Measurements from ENCODE around the gene SLC7A7.
"Not testable (repeated sequence)": the region's sequence is repeated elsewhere in the genome, so short reads cannot be mapped to it uniquely, and the experiment has no call there.

SLC7A7 gene

DNA sequence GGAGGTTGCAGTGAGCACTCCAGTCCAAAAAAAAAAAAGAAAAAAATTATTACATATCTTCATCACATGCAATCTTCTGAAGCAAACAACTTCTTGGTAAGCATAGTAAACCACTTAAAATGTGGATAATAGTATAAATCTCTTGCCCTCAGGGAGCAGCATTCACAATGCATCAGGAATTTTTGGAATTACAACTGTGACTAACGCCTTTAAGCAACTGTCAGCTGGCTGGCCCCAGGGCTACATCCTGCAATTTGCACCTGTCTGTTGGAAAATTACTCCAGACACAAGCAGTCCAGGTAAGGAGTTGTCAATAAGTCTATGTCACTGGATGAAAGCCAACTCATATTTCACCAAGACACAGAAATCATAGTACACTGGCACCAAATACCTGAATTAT, 5.5 kb upstream of the SLC7A7 start:
- peak; percentile 34 for DNase-seq

DNA sequence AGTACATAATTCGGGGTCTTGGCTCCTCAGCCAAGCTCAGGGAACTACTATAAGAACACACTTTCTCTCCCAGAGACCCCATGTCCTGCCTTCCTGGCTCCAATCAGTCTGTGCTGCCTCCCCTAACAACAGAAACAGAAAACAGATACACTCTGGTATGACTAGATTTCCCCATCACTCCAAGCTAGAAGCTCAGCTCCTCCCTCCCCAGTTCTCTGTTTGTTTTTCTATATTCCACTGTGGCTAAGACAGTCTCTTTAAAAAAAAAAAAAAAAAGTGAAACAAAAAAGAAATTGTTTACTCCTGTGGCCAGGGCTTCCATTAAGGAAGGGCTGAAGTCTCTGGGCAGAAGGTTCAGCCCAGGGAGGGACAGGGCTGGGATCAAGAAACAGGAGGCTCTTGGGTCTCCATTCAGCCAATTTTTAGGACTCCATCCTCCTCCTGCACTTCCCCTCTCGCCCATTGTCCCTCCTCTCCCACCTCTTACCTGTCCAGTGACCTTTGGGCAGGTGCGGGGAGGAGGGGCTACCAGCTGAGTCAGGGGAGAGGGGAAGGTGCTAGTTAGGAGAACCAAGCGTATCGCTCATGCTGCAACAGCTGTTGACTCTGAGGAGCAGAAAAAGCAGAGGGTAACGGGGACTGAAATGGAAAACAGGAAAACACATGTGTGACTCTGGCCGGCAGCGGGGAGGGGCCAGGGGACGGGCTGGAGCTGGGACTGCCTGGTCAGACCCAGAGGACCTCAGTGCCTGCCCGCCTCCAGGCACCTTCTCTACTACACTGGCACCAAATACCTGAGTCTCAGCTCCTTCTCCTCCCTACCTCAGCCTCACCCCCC, 4.1 kb upstream of the SLC7A7 start:
- DNase-seq, result peak; percentile 51

DNA sequence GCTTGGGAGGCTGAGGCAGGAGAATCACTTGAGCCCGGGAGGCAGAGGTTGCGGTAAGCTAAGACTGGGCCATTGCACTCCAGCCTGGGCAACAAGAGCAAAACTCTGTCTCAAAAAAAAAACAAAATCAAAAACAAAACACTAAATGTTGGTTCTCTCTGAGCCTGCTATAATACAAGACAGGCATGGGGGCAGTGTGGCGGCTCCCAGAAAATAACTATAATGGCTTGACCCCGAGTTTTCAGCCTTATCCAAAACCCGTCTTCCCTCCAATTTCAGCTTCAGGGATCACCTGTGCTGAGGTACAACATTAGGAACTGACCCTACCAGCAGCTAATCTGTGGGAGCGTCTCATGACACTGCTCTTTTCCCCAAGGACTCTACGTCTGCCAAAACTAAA, 862 bp downstream of the SLC7A7 start:
- no peak for DNase-seq

DNA sequence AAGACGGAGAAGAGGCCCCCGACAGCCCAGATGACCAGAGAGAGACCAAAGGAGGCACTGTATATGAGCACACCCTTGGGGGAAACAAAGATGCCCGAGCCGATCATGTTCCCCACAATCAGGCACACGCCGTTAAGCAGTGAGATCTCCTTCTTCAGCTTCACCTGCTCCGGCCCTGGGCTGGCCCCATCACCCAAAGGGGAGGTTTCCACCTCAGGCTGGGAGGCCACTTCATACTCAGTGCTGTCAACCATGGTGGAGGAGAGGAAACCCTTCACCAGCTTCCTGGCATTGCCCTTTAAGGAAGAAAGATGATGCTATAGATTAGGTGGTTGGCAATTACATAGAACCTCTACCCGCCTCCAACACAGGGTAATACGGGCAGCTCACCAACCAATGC, 2.1 kb downstream of the SLC7A7 start:
- no peak for DNase-seq

DNA sequence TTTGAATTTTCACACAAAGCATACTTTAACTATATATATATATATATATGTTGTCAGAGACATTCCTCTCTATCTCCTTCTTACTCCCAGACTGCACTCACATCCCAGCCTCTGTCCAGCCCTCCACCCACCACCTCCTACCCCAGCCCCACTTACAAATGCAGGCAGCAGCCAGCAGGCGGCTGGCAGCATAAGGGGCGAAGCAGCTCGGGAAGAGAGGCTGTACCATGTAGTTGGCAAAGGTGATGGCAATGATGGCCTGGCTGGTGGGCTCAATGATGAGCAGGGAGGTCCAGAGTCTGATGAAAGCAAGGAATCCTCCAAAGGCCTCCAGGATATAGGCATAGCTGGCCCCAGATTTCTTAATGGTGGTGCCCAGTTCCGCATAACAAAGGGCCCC, 2.5 kb downstream of the SLC7A7 start:
- DNase-seq, result no peak

DNA sequence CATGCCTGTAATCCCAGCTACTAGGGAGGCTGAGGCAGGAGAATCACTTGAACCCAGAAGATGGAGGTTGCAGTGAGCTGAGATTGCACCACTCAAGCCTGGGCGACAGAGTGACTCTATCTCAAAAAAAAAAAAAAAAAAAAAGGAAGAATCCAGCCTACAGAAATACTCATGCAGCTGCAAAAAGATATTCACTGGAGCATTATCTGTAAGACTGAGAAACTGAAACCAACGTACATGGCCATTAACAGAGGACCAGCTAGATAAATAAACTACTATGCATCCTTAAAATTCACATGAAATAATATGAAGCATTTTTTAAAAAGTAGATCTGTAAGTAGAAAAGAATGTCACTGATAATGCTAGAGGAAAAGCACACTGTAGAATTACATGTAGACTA, 3.5 kb downstream of the SLC7A7 start:
- DNase-seq, result no peak

DNA sequence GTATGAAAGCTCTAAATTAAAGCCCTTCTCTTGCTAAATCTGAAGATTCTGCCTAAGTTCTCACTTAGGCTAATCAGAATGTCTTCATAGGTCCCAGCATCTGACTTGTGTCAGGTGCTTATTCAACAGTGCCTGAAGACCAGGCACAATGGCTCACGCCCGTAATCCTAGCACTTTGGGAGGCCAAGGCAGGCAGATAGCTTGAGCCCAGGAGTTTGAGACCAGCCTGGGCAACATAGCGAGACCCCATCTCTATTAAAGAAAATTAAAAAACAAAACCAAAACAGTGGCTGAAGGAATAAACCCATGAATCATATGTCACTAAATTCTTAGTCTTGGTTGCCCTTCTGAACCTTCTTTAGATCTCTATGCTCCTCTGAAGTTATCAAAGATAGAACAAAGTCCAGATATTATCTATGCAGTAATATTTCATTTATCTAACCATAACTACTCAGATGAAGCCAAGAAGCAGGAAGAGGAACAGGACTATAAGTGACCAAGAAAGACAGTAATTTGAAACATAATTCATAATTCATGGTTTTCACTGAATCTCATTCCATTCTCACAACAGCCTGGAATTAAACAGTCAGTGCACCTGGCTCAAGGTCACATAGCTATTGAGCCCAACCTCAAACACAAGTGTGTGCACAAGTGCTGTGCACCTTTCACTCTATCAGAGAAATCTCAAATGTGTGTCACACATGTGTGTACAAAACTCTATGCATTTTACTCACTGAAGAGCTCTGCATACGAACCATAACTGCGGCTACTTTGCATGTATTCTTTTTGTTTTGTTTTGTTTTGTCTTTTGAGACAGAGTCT, 6.6 kb downstream of the SLC7A7 start:
- DNase-seq, result no peak

DNA sequence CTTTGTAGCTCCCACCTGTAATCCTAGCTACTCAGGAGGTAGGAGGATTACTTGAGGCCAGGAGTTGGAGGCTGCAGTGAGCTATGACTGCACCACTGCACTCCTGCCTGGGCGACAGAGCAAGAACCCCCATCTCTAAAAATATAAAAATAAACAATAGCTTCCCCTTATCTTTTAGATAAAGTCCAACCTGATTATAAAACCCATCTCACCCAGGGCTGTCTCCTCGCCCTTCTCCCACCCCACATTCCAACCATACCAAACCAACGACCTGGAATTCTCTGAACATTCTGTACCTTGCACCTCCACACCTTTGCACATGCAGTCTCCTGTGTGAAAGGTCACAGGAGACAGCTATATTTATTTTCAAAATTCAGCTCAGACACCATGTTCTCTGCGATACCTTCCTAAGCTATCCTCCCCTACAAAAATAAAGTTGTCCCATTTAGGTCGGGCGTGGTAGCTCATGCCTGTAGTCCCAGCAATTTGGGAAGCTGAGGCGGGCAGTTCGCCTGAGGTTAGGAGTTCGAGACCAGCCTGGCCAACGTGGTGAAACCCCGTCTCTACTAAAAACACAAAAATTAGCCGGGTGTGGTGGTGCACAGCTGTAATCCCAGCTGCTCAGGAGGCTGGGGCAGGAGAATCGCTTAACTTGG, 7.7 kb downstream of the SLC7A7 start:
- no peak for DNase-seq

DNA sequence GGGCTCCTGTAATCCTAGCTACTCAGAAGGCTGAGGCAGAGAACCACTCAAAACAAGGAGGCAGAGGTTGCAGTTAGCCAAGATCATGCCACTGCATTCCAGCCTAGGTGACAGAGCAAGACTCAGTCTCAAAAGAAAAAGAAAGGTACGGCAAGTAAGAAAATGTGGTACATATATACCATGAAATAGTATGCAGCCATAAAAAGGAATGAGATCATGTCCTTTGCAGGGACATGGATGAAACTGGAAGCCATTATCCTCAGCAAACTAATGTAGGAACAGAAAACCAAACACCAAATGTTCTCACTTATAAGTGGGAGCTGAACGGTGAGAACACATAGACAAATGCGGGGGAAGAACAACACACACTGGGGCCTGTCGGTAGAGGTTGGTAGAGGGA, 10.0 kb downstream of the SLC7A7 start:
- DNase-seq, result not testable (repeated sequence)

DNA sequence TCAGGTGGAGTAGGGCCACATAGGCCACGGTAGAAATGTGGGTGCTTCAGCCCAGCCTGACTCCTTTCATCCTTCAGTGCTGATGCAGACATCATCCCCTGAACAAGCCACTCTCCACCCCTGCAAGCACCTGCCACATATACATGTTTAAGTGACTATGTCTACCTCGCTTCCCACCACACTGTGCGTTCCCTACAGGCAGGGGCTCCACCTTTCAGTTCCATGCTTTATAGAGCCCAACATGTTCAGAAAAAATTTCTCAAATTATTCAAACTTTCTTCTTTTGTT, 11.6 kb downstream of the SLC7A7 start:
- DNase-seq, result no peak

DNA sequence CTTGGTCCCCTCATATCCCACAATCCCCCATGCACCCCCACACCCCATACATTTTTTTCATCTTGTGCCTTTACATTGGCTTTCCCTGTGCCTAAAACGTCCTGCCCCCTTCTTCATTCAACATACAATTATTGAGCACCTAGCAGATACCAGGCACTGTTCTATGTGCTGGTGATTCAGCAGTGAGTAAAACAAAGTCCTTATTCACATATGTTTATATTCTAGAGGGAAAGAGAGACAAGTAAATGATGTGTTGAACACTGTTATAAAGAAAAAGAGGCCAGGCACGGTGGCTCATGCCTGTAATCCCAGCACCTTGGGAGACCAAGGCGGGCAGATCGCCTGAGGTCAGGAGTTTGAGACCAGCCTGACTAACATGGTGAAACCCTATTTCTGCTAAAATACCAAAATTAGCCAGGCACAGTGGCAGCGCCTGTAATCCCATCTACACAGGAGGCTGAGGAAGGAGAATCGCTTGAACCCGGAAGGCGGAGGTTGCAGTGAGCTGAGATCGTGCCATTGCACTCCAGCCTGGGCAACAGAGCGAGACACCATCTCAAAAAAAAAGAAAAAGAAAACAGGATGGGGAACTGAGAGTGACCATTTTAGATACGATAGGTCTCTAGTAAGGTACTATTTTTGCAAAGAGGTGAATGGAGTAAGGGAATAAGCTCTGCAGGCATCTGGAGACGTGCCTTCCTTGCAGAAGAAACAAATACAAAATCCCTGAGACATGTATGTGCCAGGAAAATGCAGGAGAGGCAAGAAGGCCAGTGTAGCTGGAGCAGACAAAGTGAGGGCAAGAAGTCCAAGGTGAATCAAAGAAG, 12.2 kb downstream of the SLC7A7 start:
- DNase-seq, result no peak

DNA sequence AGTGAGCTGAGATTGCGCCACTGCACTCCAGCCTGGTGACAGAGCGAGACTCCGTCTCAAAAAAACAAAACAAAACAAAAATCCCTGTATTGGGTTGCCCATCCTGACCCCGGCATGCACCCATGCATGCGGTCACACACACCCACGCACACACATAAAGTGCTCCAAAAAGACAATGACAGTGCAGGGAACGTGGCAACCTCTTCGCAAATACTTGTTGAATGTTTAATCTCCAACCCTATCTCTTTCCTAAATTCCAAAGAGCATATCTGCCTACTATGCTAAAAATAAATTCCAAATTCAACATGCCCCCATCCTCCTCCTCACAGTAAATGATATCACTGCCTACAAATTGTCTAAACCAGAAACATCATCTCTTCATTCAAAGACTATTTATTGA, 13.5 kb downstream of the SLC7A7 start:
- DNase-seq, result no peak

DNA sequence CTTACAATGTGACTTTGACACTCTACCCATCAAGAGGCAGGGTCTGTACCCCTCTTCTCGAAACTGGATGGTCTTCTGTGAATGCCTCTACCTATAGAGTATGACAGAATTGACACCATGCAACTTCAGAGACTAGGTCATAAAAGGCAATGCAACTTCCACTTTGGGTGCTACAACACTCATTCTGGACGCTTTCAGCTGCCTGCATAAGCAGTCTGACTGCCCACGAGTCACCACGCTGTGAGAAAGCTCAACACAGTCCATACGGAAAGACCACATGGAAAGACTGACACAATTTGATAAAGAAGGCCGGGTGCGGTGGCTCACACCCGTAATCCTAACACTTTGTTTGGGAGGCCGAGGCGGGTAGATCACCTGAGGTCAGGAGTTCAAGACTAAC, 14.9 kb downstream of the SLC7A7 start:
- no peak for DNase-seq

DNA sequence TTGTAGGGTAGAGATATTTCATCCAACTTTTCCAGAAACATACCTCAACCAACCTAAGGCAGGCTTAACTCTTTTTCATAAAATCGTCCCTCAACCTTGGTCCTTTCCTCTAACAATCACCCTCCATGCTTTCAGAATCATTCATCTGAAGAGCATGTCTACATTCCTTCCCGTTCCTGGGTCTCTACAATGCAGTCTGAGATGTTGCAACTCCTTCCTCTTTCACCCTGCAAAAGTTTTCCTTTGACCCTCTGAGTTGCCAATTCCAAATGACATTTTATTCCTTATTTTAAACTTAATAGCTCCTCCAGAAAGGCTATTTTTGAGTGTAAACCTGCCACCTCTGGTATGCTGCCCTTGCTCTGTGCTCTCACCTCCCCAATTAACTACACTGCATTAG, 16.7 kb downstream of the SLC7A7 start:
- DNase-seq, result no peak

DNA sequence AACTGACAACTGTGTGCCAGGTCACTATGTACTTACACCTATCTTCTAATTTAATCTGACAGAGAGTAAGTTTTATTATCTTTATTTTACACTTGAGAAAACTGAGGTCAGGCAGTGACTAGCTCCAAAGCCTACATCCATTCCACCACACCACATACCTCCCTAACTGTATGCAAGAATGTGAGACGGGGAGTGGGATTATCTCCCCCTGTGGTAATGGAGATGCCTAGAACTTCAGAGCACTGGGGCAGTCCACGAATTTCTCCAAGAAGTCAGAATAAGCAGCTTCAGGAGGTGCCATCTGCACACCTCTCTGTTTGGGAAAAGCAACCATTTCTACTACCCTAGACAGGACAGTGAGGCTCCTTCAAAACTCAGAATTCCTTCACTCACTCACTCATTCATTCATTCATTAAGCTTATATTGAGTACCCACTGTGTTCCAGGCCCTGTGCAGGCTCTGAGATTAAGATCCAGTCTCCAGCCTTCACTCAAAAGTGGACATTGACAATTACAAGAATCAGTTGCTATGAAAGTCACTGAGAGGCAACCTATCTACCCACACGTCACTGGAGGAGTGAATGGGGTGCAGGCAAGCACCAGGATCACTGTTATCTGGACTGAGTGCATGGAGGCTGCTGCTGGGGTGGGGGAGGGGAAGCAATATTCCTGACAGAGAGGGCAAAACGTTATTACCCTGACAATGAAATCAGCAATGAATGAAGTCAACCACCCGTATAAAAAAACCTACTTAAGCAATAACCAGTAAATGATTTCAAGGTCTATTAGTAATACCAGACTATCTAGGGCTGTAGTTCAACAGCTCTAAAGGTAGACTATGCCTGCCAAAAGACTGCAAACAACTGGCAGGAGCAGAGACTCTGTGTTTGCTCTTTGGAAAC, 18.0 kb downstream of the SLC7A7 start:
- DNase-seq, result no peak

DNA sequence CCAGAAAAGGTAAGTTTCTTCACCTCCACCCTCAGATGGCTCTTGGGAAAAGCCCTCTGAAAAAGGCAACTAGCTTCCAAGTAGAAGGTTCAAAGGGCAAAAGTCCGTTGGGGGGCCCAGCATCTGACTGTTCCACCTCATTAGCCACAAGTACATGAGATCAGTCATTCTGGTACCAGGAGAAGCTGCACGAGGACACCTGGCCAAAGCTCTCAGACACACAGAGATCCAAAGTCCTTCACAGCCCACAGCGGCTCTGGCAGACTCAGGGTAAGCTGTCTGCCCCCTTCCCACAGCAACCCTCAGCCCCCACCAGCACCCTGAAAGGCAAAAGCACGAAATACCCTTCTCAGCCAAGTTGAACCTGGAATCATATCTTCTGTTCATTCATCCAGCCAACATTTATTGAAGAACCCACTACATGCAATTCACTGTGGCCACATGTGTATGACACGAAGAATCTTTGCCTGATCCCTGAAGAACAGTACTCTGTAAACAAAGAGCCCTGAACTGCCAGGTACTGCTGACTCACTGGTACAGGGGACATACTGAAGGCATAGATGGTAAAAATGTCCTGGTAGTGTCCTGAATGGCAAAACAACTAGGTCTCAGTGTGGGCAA, 19.0 kb downstream of the SLC7A7 start:
- DNase-seq, result no peak

DNA sequence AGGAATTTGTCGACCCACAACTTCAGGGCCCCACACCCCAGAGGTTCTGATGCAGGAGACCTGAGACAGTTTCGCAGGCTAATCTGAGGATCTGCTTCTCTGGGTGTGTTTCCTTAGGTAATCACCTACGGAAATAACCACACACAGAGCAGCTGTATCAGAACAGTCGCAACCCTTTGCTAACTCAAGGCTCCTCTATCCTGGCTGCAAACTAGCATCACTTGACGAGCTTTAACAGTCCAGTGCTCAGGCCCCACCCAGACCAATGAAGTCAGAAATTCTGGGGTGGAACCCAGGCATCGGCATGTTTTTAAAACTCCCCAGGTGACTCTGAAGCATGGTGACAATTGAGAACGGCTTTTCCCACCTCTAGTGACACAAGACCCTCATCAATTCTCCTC, 20.7 kb downstream of the SLC7A7 start:
- no peak for DNase-seq

DNA sequence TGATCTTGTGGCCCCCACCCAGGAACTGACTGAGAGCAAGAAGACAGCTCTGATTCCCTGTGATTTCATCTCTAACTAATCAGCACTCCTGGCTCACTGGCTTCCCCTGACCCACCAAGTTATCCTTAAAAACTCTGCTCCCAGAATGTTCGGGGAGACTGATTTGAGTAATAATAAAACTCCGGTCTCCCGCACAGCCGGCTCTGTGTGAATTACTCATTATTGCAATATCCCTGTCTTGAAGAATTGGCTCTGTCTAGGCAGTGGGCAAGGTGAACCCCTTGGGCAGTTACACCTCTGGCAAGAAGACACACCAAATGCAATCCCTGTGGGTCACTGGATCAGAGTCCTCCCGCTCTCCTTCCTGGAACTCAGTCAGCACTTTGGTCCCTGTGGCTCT, 21.3 kb downstream of the SLC7A7 start:
- DNase-seq, result no peak

DNA sequence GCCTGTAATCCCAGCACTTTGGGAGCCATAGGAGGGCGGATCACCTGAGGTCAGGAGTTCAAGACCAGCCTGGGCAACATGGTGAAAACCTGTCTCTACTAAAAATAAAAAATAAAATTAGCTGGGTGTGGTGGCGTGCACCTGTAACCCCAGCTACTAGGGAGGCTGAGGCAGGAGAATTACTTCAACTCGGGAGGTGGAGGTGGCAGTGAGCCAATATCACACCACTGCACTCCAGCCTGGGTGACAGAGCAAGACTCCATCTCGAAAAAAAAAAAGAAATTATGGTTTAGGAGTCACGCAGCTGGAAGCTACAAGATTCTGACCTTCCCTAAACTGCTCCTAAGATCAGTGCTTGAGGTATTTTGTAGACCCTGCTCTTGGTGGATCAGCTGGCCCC, 21.7 kb downstream of the SLC7A7 start:
- not testable (repeated sequence) for DNase-seq

DNA sequence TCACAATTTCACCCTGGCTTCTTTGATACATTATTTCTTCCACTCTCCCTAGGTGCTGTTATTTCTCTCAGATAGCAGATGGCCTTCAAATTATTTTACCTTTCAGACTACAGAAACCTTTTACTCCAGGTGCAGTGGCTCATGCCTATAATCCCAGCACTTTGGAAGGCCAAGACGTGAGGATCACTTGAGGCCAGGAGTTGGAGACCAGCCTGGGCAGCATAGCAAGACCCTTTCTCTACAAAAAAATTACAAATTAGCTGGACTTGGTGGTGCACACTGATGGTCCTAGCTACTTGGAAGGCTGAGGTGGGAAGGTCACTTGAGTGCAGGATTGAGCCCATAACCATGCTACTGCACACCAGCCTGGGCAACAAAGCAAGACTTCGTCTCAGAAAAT, 23.1 kb downstream of the SLC7A7 start:
- no peak for DNase-seq

DNA sequence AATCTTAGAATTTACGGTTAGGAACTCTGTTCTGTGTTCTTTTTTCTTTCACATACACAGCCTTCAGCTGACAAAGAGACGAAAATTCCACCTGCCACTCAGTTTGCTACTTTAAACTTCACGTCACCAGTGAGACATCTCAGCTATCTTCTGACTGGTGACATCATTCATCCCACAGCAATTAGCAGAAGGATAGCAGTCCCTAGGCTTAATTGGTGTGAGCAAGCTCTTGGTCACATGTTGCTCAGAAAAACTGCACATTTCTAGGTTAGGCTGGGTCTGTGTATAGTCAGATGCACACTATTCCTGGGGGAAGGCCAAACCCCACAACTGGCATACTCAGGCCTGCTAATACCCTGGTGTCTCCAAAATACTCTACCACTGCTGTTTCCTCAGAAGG, 23.9 kb downstream of the SLC7A7 start:
- peak; percentile 53 for DNase-seq

DNA sequence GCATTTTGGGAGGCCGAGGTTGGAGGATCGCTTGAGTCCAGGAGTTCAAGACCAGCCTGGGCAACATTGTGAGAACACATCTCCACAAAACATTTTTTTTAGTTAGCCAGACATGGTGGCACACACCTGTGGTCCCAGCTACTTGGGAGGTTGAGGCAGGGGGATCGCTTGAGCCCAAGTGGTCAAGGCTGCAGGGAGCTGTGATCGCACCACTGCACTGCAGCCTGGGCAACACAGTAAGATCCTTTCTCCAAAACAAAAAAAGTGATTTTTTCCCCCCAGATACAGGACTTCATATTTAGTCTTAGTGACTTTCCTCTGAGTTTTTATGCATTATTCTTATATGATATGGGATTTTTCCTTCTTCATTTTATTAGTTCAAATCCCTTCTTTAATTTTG, 28.6 kb downstream of the SLC7A7 start:
- no peak for DNase-seq
